BE2C (cell line): ENCODE measurements around the gene ZNF121.

Source experiments
- DNase-seq: peaks from one replicate; pipeline ENCODE4 v3.0.0-alpha.2; 2020
- H3K27me3 ChIP-seq: fragments of 250-450 bp; sonication (Bioruptor Pico); 2 replicates; pipeline ENCODE4 v1.5.1; 2020; ENCODE audit warnings: mild to moderate bottlenecking
- H3K36me3 ChIP-seq: fragments of 250-450 bp; sonication (Bioruptor Pico); 2 replicates; pipeline ENCODE4 v1.5.1; 2020; ENCODE audit warnings: mild to moderate bottlenecking
- H3K4me1 ChIP-seq: fragments of 250-450 bp; sonication (Bioruptor Pico); 2 replicates; pipeline ENCODE4 v1.5.1; 2020
- H3K4me3 ChIP-seq: 2 replicates; pipeline ENCODE4 v1.5.1; 2011; ENCODE audit warnings: low read depth, low read length
- H3K9me3 ChIP-seq: fragments of 250-450 bp; sonication (Bioruptor Pico); 2 replicates; pipeline ENCODE4 v1.5.1; 2020
- TF ChIP-seq, protein P1 (sequence below): IDR thresholded peaks from 2 replicates; pipeline ENCODE4 v1.5.1; 2012; ENCODE audit warnings: mild to moderate bottlenecking, low read depth, low read length

ZNF121 gene

GRCh38 chr19:9538183-9539058 lies 45.9 kb downstream of the ZNF121 start, which contains the start of gene ZNF426:
Gene ZNF426, minus strand, starts transcription at chr19:9538645. Its CDS starts 2,413 bp downstream, at chr19:9536232.
- TF ChIP-seq, protein P1, sequence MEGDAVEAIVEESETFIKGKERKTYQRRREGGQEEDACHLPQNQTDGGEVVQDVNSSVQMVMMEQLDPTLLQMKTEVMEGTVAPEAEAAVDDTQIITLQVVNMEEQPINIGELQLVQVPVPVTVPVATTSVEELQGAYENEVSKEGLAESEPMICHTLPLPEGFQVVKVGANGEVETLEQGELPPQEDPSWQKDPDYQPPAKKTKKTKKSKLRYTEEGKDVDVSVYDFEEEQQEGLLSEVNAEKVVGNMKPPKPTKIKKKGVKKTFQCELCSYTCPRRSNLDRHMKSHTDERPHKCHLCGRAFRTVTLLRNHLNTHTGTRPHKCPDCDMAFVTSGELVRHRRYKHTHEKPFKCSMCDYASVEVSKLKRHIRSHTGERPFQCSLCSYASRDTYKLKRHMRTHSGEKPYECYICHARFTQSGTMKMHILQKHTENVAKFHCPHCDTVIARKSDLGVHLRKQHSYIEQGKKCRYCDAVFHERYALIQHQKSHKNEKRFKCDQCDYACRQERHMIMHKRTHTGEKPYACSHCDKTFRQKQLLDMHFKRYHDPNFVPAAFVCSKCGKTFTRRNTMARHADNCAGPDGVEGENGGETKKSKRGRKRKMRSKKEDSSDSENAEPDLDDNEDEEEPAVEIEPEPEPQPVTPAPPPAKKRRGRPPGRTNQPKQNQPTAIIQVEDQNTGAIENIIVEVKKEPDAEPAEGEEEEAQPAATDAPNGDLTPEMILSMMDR: no peak
- Histone ChIP-seq H3K36me3 (peaks cover 33% of the 10 kb centered on the region), H3K4me1 (no peaks in the 10 kb centered on the region), H3K4me3 (peak within 1 kb of the TSS; percentile 90), H3K27me3 (no peaks in the 10 kb centered on the region), H3K9me3 (no peaks in the 10 kb centered on the region)
- peak; percentile 88 for DNase-seq

GRCh38 chr19:9535934-9536333 lies 48.4 kb downstream of the ZNF121 start:
- Histone ChIP-seq H3K4me1 (no peaks in the 10 kb centered on the region), H3K27me3 (no peaks in the 10 kb centered on the region), H3K9me3 (no peaks in the 10 kb centered on the region), H3K4me3 (no peak overlapping the region), H3K36me3 (peaks cover 56% of the 10 kb centered on the region)
- TF ChIP-seq, protein P1: no peak
- DNase-seq: no peak

- Histone ChIP-seq H3K9me3 (peaks cover 22% of the 10 kb centered on the region), H3K36me3 (peaks cover 87% of the 10 kb centered on the region), H3K4me1 (no peaks in the 10 kb centered on the region), H3K4me3 (no peak overlapping the region), H3K27me3 (no peaks in the 10 kb centered on the region)
- DNase-seq: no peak
- TF ChIP-seq, protein P1: no peak
Observed at GRCh38 chr19:9531933-9532332, 52.4 kb downstream of the ZNF121 start.

DNA sequence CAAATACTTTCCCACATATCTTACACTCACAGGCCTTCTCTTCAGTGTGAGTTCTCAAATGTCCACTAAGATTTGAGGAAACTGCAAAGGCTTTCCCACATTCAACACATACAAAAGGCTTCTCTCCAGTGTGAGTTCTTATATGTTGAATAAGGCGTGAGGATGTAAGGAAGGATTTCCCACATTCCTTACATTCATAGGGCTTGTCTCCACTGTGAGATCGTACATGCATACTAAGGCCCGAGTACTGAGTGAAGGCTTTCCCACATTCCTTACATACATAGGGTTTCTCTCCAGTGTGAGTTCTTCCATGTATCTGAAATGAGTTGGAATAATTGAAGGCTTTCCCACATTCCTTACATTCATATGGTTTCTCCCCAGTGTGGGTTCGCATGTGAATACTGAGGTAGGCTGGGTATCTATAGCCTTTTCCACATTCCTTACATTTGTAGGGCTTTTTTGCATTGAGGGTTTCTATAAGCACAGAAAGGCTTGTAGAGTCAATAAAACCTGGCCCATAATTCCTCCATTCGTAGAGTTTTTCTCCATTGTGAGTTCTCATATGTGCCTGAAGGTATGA lies 55.5 kb downstream of the ZNF121 start:
- Histone ChIP-seq H3K9me3 (peaks cover 27% of the 10 kb centered on the region), H3K36me3 (peaks cover 70% of the 10 kb centered on the region), H3K4me3 (no peak overlapping the region), H3K27me3 (no peaks in the 10 kb centered on the region), H3K4me1 (no peaks in the 10 kb centered on the region)
- TF ChIP-seq, protein P1: no peak
- DNase-seq: no peak

- no peak for DNase-seq
- TF ChIP-seq, protein P1: no peak
- H3K27me3 ChIP-seq: no peaks in the 10 kb centered on the region
- H3K4me1 ChIP-seq: no peaks in the 10 kb centered on the region
- H3K9me3 ChIP-seq: peaks cover 17% of the 10 kb centered on the region
- no peak overlapping the region for H3K4me3 ChIP-seq
- H3K36me3 ChIP-seq: peaks cover 25% of the 10 kb centered on the region
Observed at GRCh38 chr19:9523885-9524474, 60.3 kb downstream of the ZNF121 start.
